HepG2 (cell line): Measurements from ENCODE around the gene TSSK3. TPM values are rescaled to one million over a fixed set of nuclear protein-coding genes. Genes with fewer than 3 reads are reported as not detected.

Experiments used
- CBX5 ChIP-seq: sonication (generic); formaldehyde crosslinking; IDR thresholded peaks from 2 replicates; pipeline ENCODE4 v1.4.0; 2020; ENCODE audit warnings: missing genetic modification reagents, borderline replicate concordance
- ESRRA ChIP-seq: sonication (generic); formaldehyde crosslinking; IDR thresholded peaks from 2 replicates; pipeline ENCODE4 v1.5.1; 2020; ENCODE audit warnings: mild to moderate bottlenecking, low read depth, missing genetic modification reagents
- ETV5 ChIP-seq: IDR thresholded peaks from 2 replicates; pipeline ENCODE4 v1.6.1; 2018; ENCODE audit warnings: missing biosample characterization, missing genetic modification reagents, inconsistent platforms, borderline replicate concordance
- HDAC1 ChIP-seq: sonication (generic); formaldehyde crosslinking; IDR thresholded peaks from 2 replicates; pipeline ENCODE4 v1.5.1; 2020; ENCODE audit warnings: mild to moderate bottlenecking, missing genetic modification reagents
- KDM2A ChIP-seq: sonication (generic); formaldehyde crosslinking; IDR thresholded peaks from 2 replicates; pipeline ENCODE4 v1.4.0; 2020; ENCODE audit warnings: low read depth, missing genetic modification reagents, borderline replicate concordance
- KLF12 ChIP-seq: sonication (generic); formaldehyde crosslinking; IDR thresholded peaks from 2 replicates; pipeline ENCODE4 v1.4.0; 2020; ENCODE audit warnings: missing genetic modification reagents, borderline replicate concordance
- MAFG ChIP-seq: sonication (generic); formaldehyde crosslinking; IDR thresholded peaks from 2 replicates; pipeline ENCODE4 v1.5.1; 2020; ENCODE audit warnings: mild to moderate bottlenecking, missing genetic modification reagents
- MEIS2 ChIP-seq: sonication (generic); formaldehyde crosslinking; IDR thresholded peaks from 2 replicates; pipeline ENCODE4 v1.9.0; 2021; ENCODE audit warnings: mild to moderate bottlenecking, missing genetic modification reagents
- NFIC ChIP-seq: IDR thresholded peaks from 2 replicates; pipeline ENCODE4 v1.6.1; 2012; ENCODE audit warnings: mild to moderate bottlenecking, low read length, inconsistent platforms
- STAG1 ChIP-seq: sonication (generic); formaldehyde crosslinking; IDR thresholded peaks from 2 replicates; pipeline ENCODE4 v1.4.0; 2020; ENCODE audit warnings: missing genetic modification reagents
- ZNF12 ChIP-seq: sonication (generic); formaldehyde crosslinking; IDR thresholded peaks from 2 replicates; pipeline ENCODE4 v1.5.0; 2020; ENCODE audit warnings: missing genetic modification reagents
- ZNF563 ChIP-seq: sonication (generic); formaldehyde crosslinking; IDR thresholded peaks from 2 replicates; pipeline ENCODE4 v1.8.0; 2022; ENCODE audit warnings: mild to moderate bottlenecking, moderate library complexity, missing genetic modification reagents
- ZNF724P ChIP-seq: sonication (generic); formaldehyde crosslinking; IDR thresholded peaks from 2 replicates; pipeline ENCODE4 v1.8.0; 2022; ENCODE audit warnings: missing genetic modification reagents, borderline replicate concordance
- ZNF788 ChIP-seq: sonication (generic); formaldehyde crosslinking; IDR thresholded peaks from 2 replicates; pipeline ENCODE4 v1.5.0; 2020; ENCODE audit warnings: mild to moderate bottlenecking, missing genetic modification reagents, borderline replicate concordance
- ZNF83 ChIP-seq: sonication (generic); formaldehyde crosslinking; IDR thresholded peaks from 2 replicates; pipeline ENCODE4 v1.4.0; 2020; ENCODE audit warnings: missing genetic modification reagents, mild to moderate bottlenecking, borderline replicate concordance
- ZNF850 ChIP-seq: sonication (generic); formaldehyde crosslinking; conservative IDR thresholded peaks from 2 replicates; pipeline ENCODE4 v1.9.0; 2021; ENCODE audit warnings: mild to moderate bottlenecking, missing genetic modification reagents
- ZNF878 ChIP-seq: sonication (generic); formaldehyde crosslinking; IDR thresholded peaks from 2 replicates; pipeline ENCODE4 v1.8.1; 2023; ENCODE audit warnings: mild to moderate bottlenecking, missing genetic modification reagents, moderate library complexity
- polyA plus RNA-seq, 8 experiments: library from polyadenylated mRNA; depleted of rRNA in 3 of 8; stranded (reverse) in 7 of 8; unstranded in 1 of 8; fragments of >200 nt; fragmentation: Illumina TruSeq in 4 of 8; extraction: Trizol in 4 of 8; gene quantifications; 2 replicates each; pipeline versions ENCODE4 v1.2.1 to v1.2.3, GENCODE V29; 2011 to 2016; ENCODE audit warnings: low read depth in 4 of 8, missing spikeins in 1 of 8, mixed read lengths in 1 of 8; ENCODE audit not compliant: insufficient read depth in 1 of 8
- total RNA-seq, 5 experiments: library from RNA; depleted of rRNA; stranded (reverse); fragments of >200 nt; fragmentation: Illumina TruSeq; extraction: Trizol; gene quantifications; 2 replicates each; pipeline ENCODE4 v1.2.3, GENCODE V29; 2016; ENCODE audit warnings: low read depth in 1 of 5
- TF ChIP-seq, protein P1 (sequence below), 2 experiments: sonication (generic) in 1 of 2; formaldehyde crosslinking in 1 of 2; IDR thresholded peaks; 2 replicates each; pipeline versions ENCODE4 v1.4.0 to v1.6.1; 2018 to 2020; ENCODE audit warnings: missing genetic modification reagents in 2 of 2, borderline replicate concordance in 1 of 2, low read depth in 1 of 2, mild to moderate bottlenecking in 1 of 2, missing biosample characterization in 1 of 2
- TF ChIP-seq, protein P2 (sequence below): sonication (generic); formaldehyde crosslinking; IDR thresholded peaks from 2 replicates; pipeline ENCODE4 v1.4.0; 2020; ENCODE audit warnings: missing genetic modification reagents, borderline replicate concordance
- TF ChIP-seq, protein P3 (sequence below): sonication (generic); formaldehyde crosslinking; IDR thresholded peaks from 2 replicates; pipeline ENCODE4 v1.4.0; 2020; ENCODE audit warnings: low read depth, mild to moderate bottlenecking, missing genetic modification reagents
- TF ChIP-seq, protein P4 (sequence below): sonication (generic); formaldehyde crosslinking; IDR thresholded peaks from 2 replicates; pipeline ENCODE4 v1.4.0; 2020; ENCODE audit warnings: missing genetic modification reagents

Gene TSSK3
- total and polyA plus RNA-seq, 2 of the 13 experiments (the other 11 are each of a cell fraction or from before 2014, with no cell fraction given) = 1.0 to 1.1 TPM

DNA sequence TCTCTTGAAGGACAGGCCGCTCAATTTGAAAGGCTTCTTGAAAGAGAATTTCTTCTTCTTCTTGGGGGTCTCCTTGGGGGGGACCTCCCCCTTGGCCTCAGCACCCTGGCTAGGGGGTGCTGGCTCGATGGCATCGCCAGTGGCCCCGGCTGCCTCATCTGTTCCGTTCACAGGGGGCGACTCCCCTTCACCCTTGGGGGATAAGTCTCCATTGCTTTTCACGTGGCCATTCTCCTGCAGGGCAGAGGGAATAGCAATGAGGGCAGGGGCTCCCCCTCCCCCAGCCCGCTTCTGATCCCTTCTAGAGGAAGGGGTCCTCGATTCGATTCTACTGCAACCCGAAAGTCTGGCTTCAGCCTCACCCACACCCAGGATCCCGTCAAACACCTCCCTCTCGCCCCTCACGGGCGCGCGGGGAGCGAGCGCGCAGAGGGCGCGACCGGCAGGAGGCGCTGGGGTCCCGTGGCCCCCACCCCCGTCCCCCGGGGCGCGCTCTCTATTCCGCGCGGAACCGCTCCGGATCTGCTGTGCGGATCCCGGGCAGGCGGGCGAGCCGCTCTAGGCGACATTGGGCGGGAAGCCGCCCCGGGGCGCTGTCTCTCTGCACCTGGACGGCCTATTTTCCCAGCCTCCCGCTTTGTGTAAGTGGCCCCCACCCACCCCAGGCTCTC lies 27.3 kb upstream of the TSSK3 start (continued):
- TF ChIP-seq ZNF563 (CRISPR knock-in tag) (0 out of 2 replicates have a peak, but pooled peaks have one; percentile 58), ZNF724P (0 out of 2 replicates have a peak, but pooled peaks have one; percentile 68), ZNF12 (CRISPR knock-in tag) (no peak), KDM2A (CRISPR knock-in tag) (peak; percentile 69), STAG1 (CRISPR knock-in tag) (peak; percentile 63), ESRRA (no peak), ETV5 (CRISPR knock-in tag) (peak; percentile 30; the same call in 1 of the 2 replicates), ZNF788 (CRISPR knock-in tag) (0 out of 2 replicates have a peak, but pooled peaks have one; percentile 36), MAFG (CRISPR knock-in tag) (no peak), NFIC (no peak), ZNF878 (CRISPR knock-in tag) (no peak), MEIS2 (CRISPR knock-in tag) (no peak), ZNF850 (CRISPR knock-in tag) (no peak), ZNF83 (CRISPR knock-in tag) (no peak), CBX5 (no peak), KLF12 (CRISPR knock-in tag) (no peak), HDAC1 (peak; percentile 45)
- TF ChIP-seq, protein P1, sequence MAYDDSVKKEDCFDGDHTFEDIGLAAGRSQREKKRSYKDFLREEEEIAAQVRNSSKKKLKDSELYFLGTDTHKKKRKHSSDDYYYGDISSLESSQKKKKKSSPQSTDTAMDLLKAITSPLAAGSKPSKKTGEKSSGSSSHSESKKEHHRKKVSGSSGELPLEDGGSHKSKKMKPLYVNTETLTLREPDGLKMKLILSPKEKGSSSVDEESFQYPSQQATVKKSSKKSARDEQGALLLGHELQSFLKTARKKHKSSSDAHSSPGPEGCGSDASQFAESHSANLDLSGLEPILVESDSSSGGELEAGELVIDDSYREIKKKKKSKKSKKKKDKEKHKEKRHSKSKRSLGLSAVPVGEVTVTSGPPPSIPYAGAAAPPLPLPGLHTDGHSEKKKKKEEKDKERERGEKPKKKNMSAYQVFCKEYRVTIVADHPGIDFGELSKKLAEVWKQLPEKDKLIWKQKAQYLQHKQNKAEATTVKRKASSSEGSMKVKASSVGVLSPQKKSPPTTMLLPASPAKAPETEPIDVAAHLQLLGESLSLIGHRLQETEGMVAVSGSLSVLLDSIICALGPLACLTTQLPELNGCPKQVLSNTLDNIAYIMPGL (CRISPR knock-in tag; IDR thresholded peaks at IDR 0.05; ENCODE audit: borderline replicate concordance in 1 of 2, low read depth in 1 of 2) = peak; percentile 94 to 95
- TF ChIP-seq, protein P2, sequence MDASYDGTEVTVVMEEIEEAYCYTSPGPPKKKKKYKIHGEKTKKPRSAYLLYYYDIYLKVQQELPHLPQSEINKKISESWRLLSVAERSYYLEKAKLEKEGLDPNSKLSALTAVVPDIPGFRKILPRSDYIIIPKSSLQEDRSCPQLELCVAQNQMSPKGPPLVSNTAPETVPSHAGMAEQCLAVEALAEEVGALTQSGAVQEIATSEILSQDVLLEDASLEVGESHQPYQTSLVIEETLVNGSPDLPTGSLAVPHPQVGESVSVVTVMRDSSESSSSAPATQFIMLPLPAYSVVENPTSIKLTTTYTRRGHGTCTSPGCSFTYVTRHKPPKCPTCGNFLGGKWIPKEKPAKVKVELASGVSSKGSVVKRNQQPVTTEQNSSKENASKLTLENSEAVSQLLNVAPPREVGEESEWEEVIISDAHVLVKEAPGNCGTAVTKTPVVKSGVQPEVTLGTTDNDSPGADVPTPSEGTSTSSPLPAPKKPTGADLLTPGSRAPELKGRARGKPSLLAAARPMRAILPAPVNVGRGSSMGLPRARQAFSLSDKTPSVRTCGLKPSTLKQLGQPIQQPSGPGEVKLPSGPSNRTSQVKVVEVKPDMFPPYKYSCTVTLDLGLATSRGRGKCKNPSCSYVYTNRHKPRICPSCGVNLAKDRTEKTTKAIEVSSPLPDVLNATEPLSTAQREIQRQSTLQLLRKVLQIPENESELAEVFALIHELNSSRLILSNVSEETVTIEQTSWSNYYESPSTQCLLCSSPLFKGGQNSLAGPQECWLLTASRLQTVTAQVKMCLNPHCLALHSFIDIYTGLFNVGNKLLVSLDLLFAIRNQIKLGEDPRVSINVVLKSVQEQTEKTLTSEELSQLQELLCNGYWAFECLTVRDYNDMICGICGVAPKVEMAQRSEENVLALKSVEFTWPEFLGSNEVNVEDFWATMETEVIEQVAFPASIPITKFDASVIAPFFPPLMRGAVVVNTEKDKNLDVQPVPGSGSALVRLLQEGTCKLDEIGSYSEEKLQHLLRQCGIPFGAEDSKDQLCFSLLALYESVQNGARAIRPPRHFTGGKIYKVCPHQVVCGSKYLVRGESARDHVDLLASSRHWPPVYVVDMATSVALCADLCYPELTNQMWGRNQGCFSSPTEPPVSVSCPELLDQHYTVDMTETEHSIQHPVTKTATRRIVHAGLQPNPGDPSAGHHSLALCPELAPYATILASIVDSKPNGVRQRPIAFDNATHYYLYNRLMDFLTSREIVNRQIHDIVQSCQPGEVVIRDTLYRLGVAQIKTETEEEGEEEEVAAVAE (CRISPR knock-in tag) = no peak
- TF ChIP-seq, protein P3, sequence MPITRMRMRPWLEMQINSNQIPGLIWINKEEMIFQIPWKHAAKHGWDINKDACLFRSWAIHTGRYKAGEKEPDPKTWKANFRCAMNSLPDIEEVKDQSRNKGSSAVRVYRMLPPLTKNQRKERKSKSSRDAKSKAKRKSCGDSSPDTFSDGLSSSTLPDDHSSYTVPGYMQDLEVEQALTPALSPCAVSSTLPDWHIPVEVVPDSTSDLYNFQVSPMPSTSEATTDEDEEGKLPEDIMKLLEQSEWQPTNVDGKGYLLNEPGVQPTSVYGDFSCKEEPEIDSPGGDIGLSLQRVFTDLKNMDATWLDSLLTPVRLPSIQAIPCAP (CRISPR knock-in tag) = no peak
- TF ChIP-seq, protein P4, sequence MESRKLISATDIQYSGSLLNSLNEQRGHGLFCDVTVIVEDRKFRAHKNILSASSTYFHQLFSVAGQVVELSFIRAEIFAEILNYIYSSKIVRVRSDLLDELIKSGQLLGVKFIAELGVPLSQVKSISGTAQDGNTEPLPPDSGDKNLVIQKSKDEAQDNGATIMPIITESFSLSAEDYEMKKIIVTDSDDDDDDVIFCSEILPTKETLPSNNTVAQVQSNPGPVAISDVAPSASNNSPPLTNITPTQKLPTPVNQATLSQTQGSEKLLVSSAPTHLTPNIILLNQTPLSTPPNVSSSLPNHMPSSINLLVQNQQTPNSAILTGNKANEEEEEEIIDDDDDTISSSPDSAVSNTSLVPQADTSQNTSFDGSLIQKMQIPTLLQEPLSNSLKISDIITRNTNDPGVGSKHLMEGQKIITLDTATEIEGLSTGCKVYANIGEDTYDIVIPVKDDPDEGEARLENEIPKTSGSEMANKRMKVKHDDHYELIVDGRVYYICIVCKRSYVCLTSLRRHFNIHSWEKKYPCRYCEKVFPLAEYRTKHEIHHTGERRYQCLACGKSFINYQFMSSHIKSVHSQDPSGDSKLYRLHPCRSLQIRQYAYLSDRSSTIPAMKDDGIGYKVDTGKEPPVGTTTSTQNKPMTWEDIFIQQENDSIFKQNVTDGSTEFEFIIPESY (CRISPR knock-in tag) = peak; percentile 43; the same call in 1 of the 2 replicates
